ENCODE data around the gene SYTL3.

Gene SYTL3

GRCh38 chr6:158619922-158620801 lies 29.7 kb upstream of the SYTL3 start:
- TF ChIP-seq GATA3 (IDR thresholded peaks at IDR 0.05; ENCODE audit: low read depth, low read length) (no peak), GATA2 (IDR thresholded peaks at IDR 0.05; ENCODE audit: low read depth, low read length) (no peak)

- TF ChIP-seq GATA2 (IDR thresholded peaks at IDR 0.05; ENCODE audit: low read depth, low read length) (no peak; the same call in 1 of the 2 replicates), GATA3 (IDR thresholded peaks at IDR 0.05; ENCODE audit: low read depth, low read length) (no peak)
These were observed 28.7 kb upstream of the SYTL3 start for GRCh38 chr6:158620963-158621693.

GRCh38 chr6:158621694-158622544 lies 27.9 kb upstream of the SYTL3 start:
- TF ChIP-seq GATA2 (IDR thresholded peaks at IDR 0.05; ENCODE audit: low read depth, low read length) (no peak), GATA3 (IDR thresholded peaks at IDR 0.05; ENCODE audit: low read depth, low read length) (no peak)

- no peak for TF ChIP-seq GATA3 (IDR thresholded peaks at IDR 0.05; ENCODE audit: low read depth, low read length)
- peak; percentile 31; the same call in 1 of the 2 replicates for TF ChIP-seq GATA2 (IDR thresholded peaks at IDR 0.05; ENCODE audit: low read depth, low read length)
These were observed 27.2 kb upstream of the SYTL3 start for GRCh38 chr6:158622545-158623190.

GRCh38 chr6:158624684-158625682 lies 24.9 kb upstream of the SYTL3 start:
- no peak for TF ChIP-seq GATA3 (IDR thresholded peaks at IDR 0.05; ENCODE audit: low read depth, low read length)
- no peak for TF ChIP-seq GATA2 (IDR thresholded peaks at IDR 0.05; ENCODE audit: low read depth, low read length)

- TF ChIP-seq GATA3 (IDR thresholded peaks at IDR 0.05; ENCODE audit: low read depth, low read length), result no peak
- no peak for TF ChIP-seq GATA2 (IDR thresholded peaks at IDR 0.05; ENCODE audit: low read depth, low read length)
These were observed 24.0 kb upstream of the SYTL3 start for GRCh38 chr6:158625881-158626305.

- TF ChIP-seq GATA3 (IDR thresholded peaks at IDR 0.05; ENCODE audit: low read depth, low read length), result no peak
- TF ChIP-seq GATA2 (IDR thresholded peaks at IDR 0.05; ENCODE audit: low read depth, low read length), result no peak
These were observed 23.3 kb upstream of the SYTL3 start for GRCh38 chr6:158626360-158627167.

- TF ChIP-seq GATA3 (IDR thresholded peaks at IDR 0.05; ENCODE audit: low read depth, low read length) (no peak), GATA2 (IDR thresholded peaks at IDR 0.05; ENCODE audit: low read depth, low read length) (no peak)
These were observed 22.5 kb upstream of the SYTL3 start for GRCh38 chr6:158627168-158627939.

GRCh38 chr6:158627940-158628211 lies 22.0 kb upstream of the SYTL3 start:
- TF ChIP-seq GATA3 (IDR thresholded peaks at IDR 0.05; ENCODE audit: low read depth, low read length), result no peak
- TF ChIP-seq GATA2 (IDR thresholded peaks at IDR 0.05; ENCODE audit: low read depth, low read length), result no peak

- no peak for TF ChIP-seq GATA2 (IDR thresholded peaks at IDR 0.05; ENCODE audit: low read depth, low read length)
- TF ChIP-seq GATA3 (IDR thresholded peaks at IDR 0.05; ENCODE audit: low read depth, low read length), result no peak
These were observed 21.3 kb upstream of the SYTL3 start for GRCh38 chr6:158628542-158628941.

Data from SH-SY5Y (cell line).